OCI-LY3 (cell line): ENCODE data around the gene ASTE1.
A peak's percentile ranks its signal among the peaks of the same experiment; 100 is the strongest.

Experiments used
- H2AFZ ChIP-seq: fragments of 200-600, 300-600 bp; shearing (Covaris generic); 2 replicates; pipeline ENCODE4 v1.6.0; 2014; ENCODE audit warnings: antibody characterized with exemption, low read depth, low read length
- H3K27ac ChIP-seq: fragments of 200-600, 300-600 bp; sonication (generic); 2 replicates; pipeline ENCODE4 v1.5.1; 2014; ENCODE audit warnings: mild to moderate bottlenecking, low read length, moderate library complexity, mixed read lengths
- H3K27me3 ChIP-seq: fragments of 200-600, 300-600 bp; sonication (generic); 2 replicates; pipeline ENCODE4 v1.6.1; 2014; ENCODE audit warnings: low read depth, low read length, mixed read lengths
- H3K36me3 ChIP-seq: fragments of 200-600, 300-600 bp; sonication (generic); replicated peaks from 2 replicates; pipeline ENCODE3; 2014; ENCODE audit warnings: low read depth, low read length, mixed read lengths
- H3K4me1 ChIP-seq: fragments of 300-600, 200-600 bp; sonication (generic); 2 replicates; pipeline ENCODE4 v1.6.1; 2014; ENCODE audit warnings: low read length, mixed read lengths
- H3K4me2 ChIP-seq: fragments of 200-600, 300-600 bp; sonication (generic); 2 replicates; pipeline ENCODE4 v1.6.1; 2014; ENCODE audit warnings: low read length, mixed read lengths
- H3K4me3 ChIP-seq: fragments of 300-600, 200-600 bp; sonication (generic); 2 replicates; pipeline ENCODE4 v1.5.1; 2014; ENCODE audit warnings: antibody characterized with exemption, mild to moderate bottlenecking, low read length, moderate library complexity
- H3K79me2 ChIP-seq: fragments of 300-600, 200-600 bp; shearing (Covaris generic); 2 replicates; pipeline ENCODE4 v1.6.1; 2014; ENCODE audit warnings: mild to moderate bottlenecking, low read length, mixed read lengths
- H3K9ac ChIP-seq: fragments of 300-600, 200-600 bp; shearing (Covaris generic); 2 replicates; pipeline ENCODE4 v1.6.0; 2014; ENCODE audit warnings: mild to moderate bottlenecking, low read length, moderate library complexity
- H3K9me3 ChIP-seq: fragments of 200-600, 300-600 bp; shearing (Covaris generic); 2 replicates; pipeline ENCODE4 v1.6.1; 2014; ENCODE audit warnings: low read length, mixed read lengths; ENCODE audit not compliant: insufficient read depth
- H4K20me1 ChIP-seq: fragments of 200-600, 300-600 bp; sonication (generic); 2 replicates; pipeline ENCODE4 v1.6.1; 2016; ENCODE audit warnings: low read length, mixed read lengths; ENCODE audit not compliant: insufficient read depth
- EZH2phosphoT487 ChIP-seq: fragments of 200-600 bp; shearing (Covaris generic); IDR thresholded peaks from 2 replicates; pipeline ENCODE4 v1.6.1; 2018; ENCODE audit warnings: antibody characterized with exemption, mixed run types, low read depth
- TF ChIP-seq, protein P1 (sequence below): fragments of 200-600, 300-600 bp; sonication (generic); IDR thresholded peaks from 2 replicates; pipeline ENCODE4 v1.5.1; 2014; ENCODE audit warnings: antibody characterized with exemption, low read length, low read depth

Gene ASTE1

DNA sequence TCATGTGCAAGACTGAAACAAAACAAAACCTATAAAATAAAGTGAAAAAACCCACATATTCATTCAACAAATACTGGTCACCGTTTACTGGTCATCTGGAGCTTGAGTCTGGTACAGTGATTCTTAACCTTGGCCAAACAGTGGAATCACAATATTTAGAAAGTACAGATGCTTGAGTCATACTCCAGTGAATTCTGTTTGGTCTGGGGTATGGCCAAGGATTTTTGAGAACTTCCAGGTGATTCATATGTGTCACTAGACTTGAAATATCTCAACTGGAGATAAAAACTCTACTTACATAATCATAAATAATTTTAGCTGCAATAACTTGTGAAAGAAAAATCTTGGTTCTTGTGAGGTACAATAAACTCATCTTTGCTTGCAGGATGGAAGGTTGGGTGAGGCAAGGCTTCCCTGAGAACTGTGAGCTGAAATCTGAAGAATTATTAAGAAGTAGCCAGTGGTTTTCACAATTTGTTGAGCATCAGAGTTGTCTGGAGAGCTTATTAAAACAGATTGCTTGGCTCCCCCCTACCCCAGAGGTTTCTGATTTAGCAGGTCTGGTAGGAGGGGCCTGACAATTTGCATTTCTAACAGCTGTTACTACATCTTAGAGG lies 9.7 kb upstream of the ASTE1 start:
- Histone ChIP-seq H3K27me3 (no peaks in the 10 kb centered on the region), H3K4me2 (no peak overlapping the region), H3K27ac (no peak overlapping the region), H2AFZ (no peak overlapping the region), H3K4me1 (peaks cover 36% of the 10 kb centered on the region), H3K79me2 (no peaks in the 10 kb centered on the region), H3K9me3 (no peaks in the 10 kb centered on the region), H4K20me1 (no peaks in the 10 kb centered on the region), H3K9ac (no peak overlapping the region), H3K4me3 (no peak overlapping the region), H3K36me3 (no peaks in the 10 kb centered on the region)
- TF ChIP-seq, protein P1, sequence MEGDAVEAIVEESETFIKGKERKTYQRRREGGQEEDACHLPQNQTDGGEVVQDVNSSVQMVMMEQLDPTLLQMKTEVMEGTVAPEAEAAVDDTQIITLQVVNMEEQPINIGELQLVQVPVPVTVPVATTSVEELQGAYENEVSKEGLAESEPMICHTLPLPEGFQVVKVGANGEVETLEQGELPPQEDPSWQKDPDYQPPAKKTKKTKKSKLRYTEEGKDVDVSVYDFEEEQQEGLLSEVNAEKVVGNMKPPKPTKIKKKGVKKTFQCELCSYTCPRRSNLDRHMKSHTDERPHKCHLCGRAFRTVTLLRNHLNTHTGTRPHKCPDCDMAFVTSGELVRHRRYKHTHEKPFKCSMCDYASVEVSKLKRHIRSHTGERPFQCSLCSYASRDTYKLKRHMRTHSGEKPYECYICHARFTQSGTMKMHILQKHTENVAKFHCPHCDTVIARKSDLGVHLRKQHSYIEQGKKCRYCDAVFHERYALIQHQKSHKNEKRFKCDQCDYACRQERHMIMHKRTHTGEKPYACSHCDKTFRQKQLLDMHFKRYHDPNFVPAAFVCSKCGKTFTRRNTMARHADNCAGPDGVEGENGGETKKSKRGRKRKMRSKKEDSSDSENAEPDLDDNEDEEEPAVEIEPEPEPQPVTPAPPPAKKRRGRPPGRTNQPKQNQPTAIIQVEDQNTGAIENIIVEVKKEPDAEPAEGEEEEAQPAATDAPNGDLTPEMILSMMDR = no peak
- no peak for TF ChIP-seq EZH2phosphoT487

DNA sequence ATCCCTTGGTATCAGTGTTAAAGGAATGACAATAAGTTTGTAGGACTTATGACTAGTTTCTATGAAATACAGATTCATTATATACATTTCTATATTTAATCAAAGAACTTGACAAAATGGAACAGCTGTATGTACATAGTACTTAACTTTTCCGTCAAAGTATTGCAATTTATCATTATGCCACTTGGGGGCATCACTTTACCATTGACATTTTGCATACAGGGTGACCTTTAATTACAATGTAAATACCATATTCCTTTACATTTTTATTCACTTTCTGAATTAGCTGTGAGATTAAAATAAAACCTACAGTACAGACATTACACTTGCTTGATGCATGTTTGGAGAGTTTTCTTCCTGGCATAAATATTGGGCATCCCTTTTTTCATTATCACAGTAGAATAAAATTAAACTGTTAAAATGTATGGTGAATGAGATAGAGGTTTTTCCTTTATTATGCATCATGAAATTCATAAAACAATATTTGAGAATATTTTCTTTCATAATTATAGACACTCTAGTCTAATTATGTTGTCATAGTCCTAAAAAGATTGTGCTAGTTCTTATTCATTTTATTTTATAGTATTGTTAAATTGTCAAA lies 7.0 kb upstream of the ASTE1 start:
- Histone ChIP-seq H3K27me3 (no peaks in the 10 kb centered on the region), H3K4me1 (peaks cover 15% of the 10 kb centered on the region)

GRCh38 chr3:131031660-131032059 lies 5.0 kb upstream of the ASTE1 start:
- no peak overlapping the region for H2AFZ ChIP-seq
- H3K4me3 ChIP-seq = no peak overlapping the region
- TF ChIP-seq, protein P1 = no peak
- TF ChIP-seq EZH2phosphoT487 = no peak
- no peaks in the 10 kb centered on the region for H3K27me3 ChIP-seq
- no peak overlapping the region for H3K4me2 ChIP-seq
- no peak overlapping the region for H3K27ac ChIP-seq
- no peak overlapping the region for H3K9ac ChIP-seq
- H3K9me3 ChIP-seq = no peaks in the 10 kb centered on the region
- H3K36me3 ChIP-seq = no peaks in the 10 kb centered on the region
- H3K79me2 ChIP-seq = no peaks in the 10 kb centered on the region
- peaks cover 10% of the 10 kb centered on the region for H3K4me1 ChIP-seq
- H4K20me1 ChIP-seq = no peaks in the 10 kb centered on the region

More for the DNA sequence above, 7.0 kb upstream of the ASTE1 start:
- no peaks in the 10 kb centered on the region for H4K20me1 ChIP-seq
- no peaks in the 10 kb centered on the region for H3K36me3 ChIP-seq
- H2AFZ ChIP-seq = no peak overlapping the region
- TF ChIP-seq, protein P1 = peak; percentile 80
- no peak for TF ChIP-seq EZH2phosphoT487
- no peak overlapping the region for H3K27ac ChIP-seq
- no peak overlapping the region for H3K9ac ChIP-seq
- H3K9me3 ChIP-seq = no peaks in the 10 kb centered on the region
- no peaks in the 10 kb centered on the region for H3K79me2 ChIP-seq
- no peak overlapping the region for H3K4me3 ChIP-seq
- H3K4me2 ChIP-seq = no peak overlapping the region

- no peak overlapping the region for H3K4me2 ChIP-seq
- H3K4me3 ChIP-seq = no peak overlapping the region
- TF ChIP-seq, protein P1 = no peak
- no peak for TF ChIP-seq EZH2phosphoT487
- peaks cover 3% of the 10 kb centered on the region for H3K36me3 ChIP-seq
- no peaks in the 10 kb centered on the region for H4K20me1 ChIP-seq
- H3K27ac ChIP-seq = no peak overlapping the region
- H2AFZ ChIP-seq = no peak overlapping the region
- H3K79me2 ChIP-seq = no peaks in the 10 kb centered on the region
- no peaks in the 10 kb centered on the region for H3K9me3 ChIP-seq
- H3K27me3 ChIP-seq = no peaks in the 10 kb centered on the region
- H3K9ac ChIP-seq = no peak overlapping the region
- H3K4me1 ChIP-seq = peaks cover 17% of the 10 kb centered on the region
Observed at GRCh38 chr3:131028844-131029243, 2.2 kb upstream of the ASTE1 start.
